GM12872 (cell line): ENCODE measurements around the gene CTNND2.

Experiments
- CTCF ChIP-seq: IDR thresholded peaks from 3 replicates; pipeline ENCODE4 v1.5.1; 2011; ENCODE audit warnings: low read depth, mild to moderate bottlenecking, low read length, moderate library complexity; ENCODE audit not compliant: insufficient read depth

CTNND2 gene

GRCh38 chr5:11780641-11781345 lies 123.5 kb downstream of the CTNND2 start:
- TF ChIP-seq CTCF: no peak

GRCh38 chr5:11777096-11777495 lies 127.2 kb downstream of the CTNND2 start:
- no peak for TF ChIP-seq CTCF

- TF ChIP-seq CTCF: no peak
Measured at GRCh38 chr5:11770310-11770709, 133.9 kb downstream of the CTNND2 start.

- TF ChIP-seq CTCF: no peak
Measured at GRCh38 chr5:11760934-11761603, 143.2 kb downstream of the CTNND2 start.

GRCh38 chr5:11758321-11758720 lies 145.9 kb downstream of the CTNND2 start:
- no peak for TF ChIP-seq CTCF

- TF ChIP-seq CTCF: no peak
Measured at GRCh38 chr5:11757661-11758060, 146.6 kb downstream of the CTNND2 start.

DNA sequence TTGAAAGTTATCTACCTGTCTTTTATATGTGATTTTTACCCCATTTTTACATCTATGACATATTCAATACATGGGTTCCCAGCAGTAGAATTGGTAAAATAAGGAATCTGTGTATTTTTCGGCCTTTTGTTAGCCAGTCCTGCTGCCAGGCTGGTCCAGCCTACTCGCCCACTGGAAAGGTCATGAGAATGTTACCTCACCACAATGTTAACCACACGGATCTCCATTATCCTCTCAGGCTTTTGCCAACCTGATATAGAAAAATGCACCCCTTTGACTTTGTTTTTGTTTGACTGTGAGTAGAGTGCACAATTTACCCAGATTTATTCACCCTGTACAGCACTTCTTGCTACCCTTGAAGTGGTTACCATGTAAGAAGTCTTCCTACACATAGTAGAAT lies 167.2 kb downstream of the CTNND2 start:
- TF ChIP-seq CTCF: no peak
